ENCODE data around the gene TUSC2. TPM values are rescaled to one million over a fixed set of nuclear protein-coding genes. Genes with fewer than 3 reads are reported as not detected.

The TUSC2 gene
- total RNA-seq, 1 experiment from 2014 or later: 33.5 TPM

GRCh38 chr3:50295553-50296431 lies 32.2 kb downstream of the TUSC2 start:
- H4K8ac ChIP-seq (replicated peaks; ENCODE audit: insufficient read length, low read depth, low read length): no peak overlapping the region
- H3K14ac ChIP-seq (ENCODE audit: insufficient read depth, low read length): no peak overlapping the region
- no peak for TF ChIP-seq CTCF (conservative IDR thresholded peaks at IDR 0.05)
- no peak overlapping the region for H3K23ac ChIP-seq (ENCODE audit: insufficient read length, low read depth, low read length)
- H3K4me2 ChIP-seq (ENCODE audit: insufficient read depth, insufficient read length, low read length): no peak overlapping the region
- no peak overlapping the region for H2AK5ac ChIP-seq (ENCODE audit: insufficient read length, low read length)
- Mint-ChIP-seq H3K9me3 (no peaks in the 10 kb centered on the region; a peak in 1 of 5 replicates), H3K4me1 (peaks cover 25 to 27% of the 10 kb centered on the region in 2 experiments), H3K4me3 (no peak overlapping the region), H3K27me3 (ENCODE audit: low read depth) (no peaks in the 10 kb centered on the region), H3K36me3 (ENCODE audit: insufficient read depth in 1 of 3, low read depth in 3 of 3) (peaks cover 7 to 12% (median 7%) of the 10 kb centered on the region in 3 experiments; a peak in 4 of 7 replicates), H3K27ac (no peak overlapping the region)
- no peak overlapping the region for H2BK20ac ChIP-seq (ENCODE audit: low read depth, low read length, poor library complexity, severe bottlenecking)
- no peak overlapping the region for H2BK15ac ChIP-seq (ENCODE audit: low read depth, low read length)
- peaks cover 3% of the 10 kb centered on the region; the same call in 1 of the 2 replicates for H3K79me2 ChIP-seq (ENCODE audit: insufficient read depth, low read length)
- no peak overlapping the region for H4K91ac ChIP-seq (ENCODE audit: insufficient read length, low read depth, low read length)
- no peak overlapping the region for H3K27ac ChIP-seq (ENCODE audit: insufficient read length, low read depth, low read length)
- H3K9ac ChIP-seq (ENCODE audit: extremely low read depth, insufficient read length, low read length): no peak overlapping the region
- H3T11ph ChIP-seq (ENCODE audit: low read length): no peak overlapping the region
- no peak overlapping the region for H2BK120ac ChIP-seq (ENCODE audit: low read depth, low read length, poor library complexity, severe bottlenecking)
- no CpG with 5 or more reads among the region's 8 CpGs for WGBS (ENCODE audit: extremely low coverage, insufficient read length, low lambda C conversion rate)
- no peaks in the 10 kb centered on the region for H3K27me3 ChIP-seq (ENCODE audit: insufficient read depth, low read length)
- no peaks in the 10 kb centered on the region for H3K4me1 ChIP-seq (ENCODE audit: insufficient read depth, low read length)
- DNase-seq: no peak
- H2BK5ac ChIP-seq (ENCODE audit: insufficient read length, low read length): no peak overlapping the region
- no peaks in the 10 kb centered on the region for H3K9me3 ChIP-seq (ENCODE audit: control insufficient read depth, low read depth, low read length)
- no peaks in the 10 kb centered on the region for H4K20me1 ChIP-seq (ENCODE audit: control insufficient read depth, insufficient read depth, insufficient read length)
- no peak overlapping the region for H3K18ac ChIP-seq (ENCODE audit: insufficient read length, low read depth, low read length)
- H3K56ac ChIP-seq (ENCODE audit: insufficient read length, low read depth, low read length): no peak overlapping the region
- peaks cover 11% of the 10 kb centered on the region for H3K23me2 ChIP-seq (ENCODE audit: insufficient read length, low read depth, low read length, poor library complexity, severe bottlenecking)
- no peak overlapping the region for H2BK12ac ChIP-seq (ENCODE audit: insufficient read length, low read depth, low read length)
- H2AFZ ChIP-seq (ENCODE audit: low read length): no peak overlapping the region
- H3K4ac ChIP-seq (ENCODE audit: low read depth, low read length): no peak overlapping the region
- H3K79me1 ChIP-seq (ENCODE audit: insufficient read depth, low read depth, low read length, poor library complexity, severe bottlenecking): no peaks in the 10 kb centered on the region
- H4K5ac ChIP-seq (ENCODE audit: insufficient read length, low read depth, low read length): no peak overlapping the region

All from H9 (cell line).